ENCODE results near the gene TERC.
"Not testable (repeated sequence)": the region's sequence is repeated elsewhere in the genome, so short reads cannot be mapped to it uniquely, and the experiment has no call there.

The TERC gene

DNA sequence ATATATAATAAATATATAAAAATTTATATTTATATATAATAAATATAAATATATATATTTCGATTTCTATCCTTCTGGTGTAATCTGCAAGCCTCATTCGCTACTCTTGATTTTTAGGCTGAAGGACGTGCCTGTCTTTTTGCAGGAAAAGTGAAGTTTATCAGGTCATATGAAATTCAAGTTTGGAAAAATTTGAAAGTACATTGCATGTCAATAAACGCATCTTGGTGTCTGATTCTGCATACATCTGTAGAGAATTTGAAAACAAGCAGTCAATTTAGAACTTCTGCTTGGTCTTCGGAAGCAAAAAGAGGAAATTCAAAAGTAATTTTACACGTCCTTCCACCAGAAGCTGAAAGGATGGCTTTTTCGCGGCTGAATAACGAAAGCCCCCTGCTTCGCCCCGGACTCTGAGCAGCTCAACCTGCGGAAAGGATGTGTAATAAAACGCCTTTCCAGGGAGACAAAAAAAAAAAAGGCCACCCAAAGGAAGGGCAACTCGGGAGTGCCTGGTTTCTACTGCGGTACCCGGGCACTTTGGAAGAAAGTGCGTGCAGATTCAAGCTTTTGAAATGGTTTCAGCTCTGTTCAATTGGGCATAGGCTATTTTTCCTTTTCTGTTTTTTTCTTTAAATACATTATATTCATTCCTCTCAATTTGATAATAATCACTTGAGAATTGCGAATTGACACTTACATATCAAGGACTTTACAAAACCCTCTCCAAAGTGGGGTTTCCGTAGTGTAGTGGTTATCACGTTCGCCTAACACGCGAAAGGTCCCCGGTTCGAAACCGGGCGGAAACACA, 6.8 kb upstream of the TERC start:
- DNase-seq (ENCODE audit: low read depth in 1 of 2, low spot score in 1 of 2), result peak; percentile 28 to 39

DNA sequence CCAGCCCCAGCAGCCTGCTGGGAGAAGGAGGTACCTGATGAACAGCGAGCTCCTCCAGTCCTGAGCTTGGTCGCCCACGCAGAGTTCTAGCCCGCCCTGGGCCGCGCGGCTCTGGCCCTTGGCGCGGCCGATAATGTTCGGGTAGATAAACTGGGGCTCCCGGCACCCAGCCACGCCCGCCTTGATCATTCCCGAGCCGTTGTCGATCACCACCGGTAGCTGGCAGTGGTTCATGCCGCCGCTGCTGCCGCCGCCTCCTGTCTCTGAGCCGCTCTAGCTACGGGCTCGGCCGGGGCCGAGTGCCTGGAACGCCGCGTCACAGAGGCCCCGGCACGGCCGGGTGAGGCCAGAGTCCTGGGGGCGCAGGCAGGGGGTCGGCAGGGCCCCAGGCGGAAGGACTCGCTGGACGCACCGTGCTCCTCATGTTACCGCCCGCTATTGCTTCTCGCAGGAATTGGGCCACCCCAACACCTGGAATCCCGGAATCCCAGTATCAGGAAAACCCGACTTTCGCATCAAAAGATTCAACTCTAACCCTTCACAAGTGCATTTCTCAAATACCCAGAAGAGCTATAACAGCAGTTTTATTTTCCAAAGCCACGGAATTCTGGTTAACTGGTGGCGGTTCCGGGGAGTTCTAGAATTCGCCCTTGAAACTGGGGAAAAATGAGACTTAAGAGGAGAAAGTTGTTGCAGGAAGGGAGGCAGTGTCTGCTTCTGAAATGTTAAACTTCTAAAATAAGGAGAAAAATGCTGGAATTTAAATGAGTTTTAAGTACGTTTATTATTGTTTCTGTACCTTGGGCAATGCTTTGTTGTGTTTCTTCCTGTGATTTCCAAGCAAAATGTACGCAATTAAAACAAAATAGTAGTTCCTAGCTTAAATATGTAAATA, 4.7 kb upstream of the TERC start, which contains the start of gene ACTRT3:
ACTRT3 (minus strand) TSS at position 275 of the 895 bp plus-strand sequence; CDS start at position 234, 41 bp downstream.
- DNase-seq (ENCODE audit: low read depth in 1 of 2, low spot score in 1 of 2), result peak; percentile 34 to 42

DNA sequence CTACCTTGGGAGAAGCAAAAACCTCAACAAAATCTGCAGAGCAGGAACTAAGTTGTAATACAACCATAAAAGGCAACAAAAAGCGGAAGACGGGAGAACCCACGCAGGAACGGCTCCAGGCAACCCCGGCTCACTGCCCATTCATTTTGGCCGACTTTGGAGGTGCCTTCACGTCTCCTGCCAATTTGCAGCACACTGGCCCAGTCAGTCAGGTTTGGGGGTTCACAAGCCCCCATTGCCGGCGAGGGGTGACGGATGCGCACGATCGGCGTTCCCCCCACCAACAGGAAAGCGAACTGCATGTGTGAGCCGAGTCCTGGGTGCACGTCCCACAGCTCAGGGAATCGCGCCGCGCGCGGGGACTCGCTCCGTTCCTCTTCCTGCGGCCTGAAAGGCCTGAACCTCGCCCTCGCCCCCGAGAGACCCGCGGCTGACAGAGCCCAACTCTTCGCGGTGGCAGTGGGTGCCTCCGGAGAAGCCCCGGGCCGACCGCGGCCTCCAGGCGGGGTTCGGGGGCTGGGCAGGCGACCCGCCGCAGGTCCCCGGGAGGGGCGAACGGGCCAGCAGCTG, 463 bp downstream of the TERC start:
- peak; percentile 36 to 42 for DNase-seq (ENCODE audit: low read depth in 1 of 2, low spot score in 1 of 2)

DNA sequence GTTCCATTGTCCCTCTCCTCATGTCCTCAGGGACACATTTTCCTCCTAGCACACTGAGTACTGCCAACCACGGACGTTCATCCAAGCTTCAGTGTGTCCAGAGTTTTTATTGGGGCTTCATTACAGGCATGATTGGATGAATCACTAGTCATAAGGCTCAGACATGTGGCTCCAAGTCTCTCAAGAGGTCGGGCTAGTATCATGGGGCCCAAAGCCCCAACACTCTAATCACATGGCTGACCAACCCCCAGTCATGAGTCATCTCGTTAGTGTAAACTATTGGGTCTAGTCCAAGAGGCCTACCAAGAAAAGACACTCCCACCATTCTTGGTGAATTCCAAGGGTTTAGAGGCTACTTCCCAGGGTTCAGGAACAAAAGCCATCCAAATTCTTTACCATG, 4.4 kb downstream of the TERC start:
- no peak for DNase-seq (ENCODE audit: low read depth in 1 of 2, low spot score in 1 of 2)

DNA sequence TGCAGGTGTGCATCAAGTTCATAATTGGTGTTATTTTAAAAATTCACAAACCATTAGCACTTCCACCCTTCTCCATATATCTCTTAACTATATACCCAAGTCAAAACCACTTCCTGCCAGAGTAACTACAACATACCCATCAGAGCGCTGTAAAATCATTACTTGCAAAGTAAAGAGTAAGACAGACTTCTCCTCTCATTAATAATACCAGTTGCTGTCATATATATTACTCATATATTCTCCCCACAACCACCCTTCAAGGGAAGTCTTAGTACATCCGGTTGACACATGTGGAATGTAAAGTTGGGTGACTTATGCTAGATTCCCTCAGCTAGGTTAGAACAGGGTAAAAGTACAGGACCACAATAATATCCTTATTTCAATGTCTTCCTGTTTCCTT, 5.6 kb downstream of the TERC start:
- DNase-seq (ENCODE audit: low read depth in 1 of 2, low spot score in 1 of 2), result no peak

DNA sequence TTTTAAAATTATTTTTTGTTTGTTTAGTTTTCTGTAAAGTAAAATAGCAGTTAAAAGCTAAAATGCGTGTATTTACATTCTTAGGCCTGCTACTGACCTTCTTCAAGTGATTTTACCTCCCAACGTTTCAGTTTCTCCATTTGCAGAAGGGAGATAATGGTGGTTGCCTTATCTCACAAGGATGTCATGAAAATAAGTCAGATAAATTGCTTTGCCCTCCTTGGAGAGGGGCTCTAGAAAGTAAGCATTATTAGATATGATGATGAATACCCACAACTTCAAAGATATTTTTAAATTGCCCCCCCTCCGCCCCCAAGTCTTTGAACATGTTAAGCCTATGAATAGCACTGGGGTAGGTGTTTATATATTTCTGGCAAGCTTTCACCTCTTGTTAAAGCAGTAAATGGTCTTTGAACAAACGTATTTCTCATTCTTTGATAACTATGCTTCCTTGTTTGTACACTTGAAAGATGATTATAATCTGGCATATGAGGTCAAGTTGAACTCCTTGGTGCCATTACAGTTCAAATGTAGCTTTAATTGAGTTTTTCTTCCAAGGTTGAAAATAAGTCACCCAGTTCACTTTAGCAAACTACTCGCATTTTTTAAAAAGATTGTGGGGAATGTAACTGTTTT, 6.4 kb downstream of the TERC start:
- no peak for DNase-seq (ENCODE audit: low read depth in 1 of 2, low spot score in 1 of 2)

DNA sequence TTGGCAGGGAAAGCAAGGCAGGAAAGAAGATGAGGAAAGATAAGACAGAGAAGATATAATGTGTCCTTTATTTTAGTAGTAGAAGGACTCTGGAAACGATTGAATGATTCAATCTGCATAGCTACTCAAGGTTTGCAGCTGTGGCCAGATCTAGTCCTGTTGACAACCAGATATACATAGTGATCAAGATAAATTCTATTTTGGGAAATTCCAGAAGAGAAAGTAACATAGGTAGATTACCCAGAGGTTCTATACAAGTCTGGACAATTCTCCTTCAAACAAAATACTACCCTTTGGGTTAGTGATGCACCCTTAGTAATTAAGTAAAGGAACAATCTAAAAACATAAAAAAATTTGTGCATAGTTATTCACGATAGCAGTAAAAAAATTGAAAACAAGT, 9.4 kb downstream of the TERC start:
- no peak for DNase-seq (ENCODE audit: low read depth in 1 of 2, low spot score in 1 of 2)

DNA sequence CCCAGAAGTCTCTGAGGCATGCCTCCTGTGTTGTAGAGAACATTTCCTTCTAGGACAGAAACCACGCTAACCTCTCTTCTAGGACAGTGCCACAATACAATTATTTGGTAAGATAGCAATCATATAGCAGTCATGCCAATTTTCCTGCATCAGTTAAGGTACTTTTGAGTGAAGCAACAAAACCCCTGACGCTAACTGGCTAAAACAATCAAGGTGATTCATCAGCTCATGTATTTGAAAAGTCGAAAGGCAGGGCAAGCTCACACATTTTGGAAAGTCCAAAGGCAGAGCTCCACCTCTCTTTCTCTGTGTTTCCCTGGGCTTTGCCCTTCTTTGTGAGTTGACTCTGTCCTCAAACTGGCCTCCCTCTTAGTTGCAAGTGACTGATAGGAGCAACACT, 10.1 kb downstream of the TERC start:
- no peak for DNase-seq (ENCODE audit: low read depth in 1 of 2, low spot score in 1 of 2)

DNA sequence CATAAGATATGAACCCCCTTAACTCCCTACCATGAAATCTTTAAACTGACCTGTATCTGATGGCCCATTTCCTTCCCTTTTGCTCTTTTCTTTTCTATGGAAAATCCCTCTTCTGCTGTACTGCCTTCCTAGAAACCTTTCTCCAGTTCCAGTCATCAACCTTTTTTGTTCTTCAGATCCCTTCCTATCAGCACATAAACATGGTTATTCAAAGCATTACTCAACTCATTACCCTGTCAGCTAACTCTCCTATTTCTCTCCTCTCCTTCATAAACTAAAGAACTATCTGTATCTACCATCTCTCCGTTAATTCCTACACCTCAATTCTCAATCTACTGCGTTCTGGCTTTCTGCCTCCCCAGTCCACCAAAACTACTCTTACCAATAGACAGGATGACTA, 13.0 kb downstream of the TERC start:
- no peak for DNase-seq (ENCODE audit: low read depth in 1 of 2, low spot score in 1 of 2)

DNA sequence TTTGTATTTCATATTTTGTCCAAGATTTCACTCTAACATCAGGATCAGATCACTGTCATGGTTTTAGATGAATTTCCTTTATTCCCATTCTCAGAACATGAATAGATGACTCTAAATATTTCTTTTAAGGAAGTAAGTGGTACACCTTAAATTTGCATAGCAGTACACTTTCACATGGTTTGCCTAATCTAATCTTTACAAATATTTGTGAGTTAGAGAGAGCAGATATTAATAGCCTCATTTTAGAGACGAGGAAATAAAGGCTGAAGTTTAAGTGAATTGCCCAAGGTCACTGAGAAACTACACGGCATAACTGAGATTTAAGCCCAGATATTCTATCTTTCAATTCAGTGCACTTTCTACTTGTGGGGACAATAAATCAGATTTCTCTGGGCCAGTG, 14.2 kb downstream of the TERC start:
- no peak for DNase-seq (ENCODE audit: low read depth in 1 of 2, low spot score in 1 of 2)

DNA sequence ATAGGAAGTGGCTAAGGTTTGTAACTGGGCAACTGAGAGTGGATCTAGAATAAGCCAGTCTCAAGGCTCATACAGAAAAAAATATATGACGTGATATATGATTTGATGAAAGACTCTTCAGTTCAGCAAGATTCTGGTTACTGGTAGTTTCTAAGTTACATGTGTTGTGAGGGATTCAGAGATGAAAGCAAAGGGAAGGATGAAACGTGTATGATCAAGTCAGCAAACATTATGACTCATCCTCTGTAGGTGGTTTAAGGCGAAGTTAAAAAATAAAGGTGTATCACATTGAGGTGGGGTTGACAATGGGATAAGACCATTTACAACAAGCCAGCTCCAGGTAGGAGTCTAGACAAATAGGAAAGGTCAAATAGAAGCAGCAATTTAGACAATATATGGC, 16.2 kb downstream of the TERC start:
- DNase-seq (ENCODE audit: low read depth in 1 of 2, low spot score in 1 of 2), result no peak

DNA sequence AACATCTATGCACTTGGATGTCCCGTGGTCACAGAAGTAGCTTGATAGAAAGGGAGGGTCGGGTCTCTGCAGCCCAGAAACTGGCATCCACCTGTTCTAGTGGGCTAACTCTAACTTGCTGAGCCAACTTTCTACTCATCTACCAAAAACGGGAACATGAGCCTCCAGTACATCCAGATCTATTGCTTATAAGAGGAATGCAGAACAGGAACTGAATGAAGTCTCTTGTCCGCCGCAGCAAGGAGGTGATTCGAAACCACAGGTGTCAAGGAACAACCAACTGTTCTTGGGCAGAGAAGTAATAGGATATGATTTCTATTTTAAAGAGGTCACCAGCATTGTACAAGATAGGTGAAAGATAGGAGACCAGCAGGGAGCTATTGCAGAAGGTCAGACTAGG, 17.9 kb downstream of the TERC start:
- DNase-seq (ENCODE audit: low read depth in 1 of 2, low spot score in 1 of 2), result no peak

DNA sequence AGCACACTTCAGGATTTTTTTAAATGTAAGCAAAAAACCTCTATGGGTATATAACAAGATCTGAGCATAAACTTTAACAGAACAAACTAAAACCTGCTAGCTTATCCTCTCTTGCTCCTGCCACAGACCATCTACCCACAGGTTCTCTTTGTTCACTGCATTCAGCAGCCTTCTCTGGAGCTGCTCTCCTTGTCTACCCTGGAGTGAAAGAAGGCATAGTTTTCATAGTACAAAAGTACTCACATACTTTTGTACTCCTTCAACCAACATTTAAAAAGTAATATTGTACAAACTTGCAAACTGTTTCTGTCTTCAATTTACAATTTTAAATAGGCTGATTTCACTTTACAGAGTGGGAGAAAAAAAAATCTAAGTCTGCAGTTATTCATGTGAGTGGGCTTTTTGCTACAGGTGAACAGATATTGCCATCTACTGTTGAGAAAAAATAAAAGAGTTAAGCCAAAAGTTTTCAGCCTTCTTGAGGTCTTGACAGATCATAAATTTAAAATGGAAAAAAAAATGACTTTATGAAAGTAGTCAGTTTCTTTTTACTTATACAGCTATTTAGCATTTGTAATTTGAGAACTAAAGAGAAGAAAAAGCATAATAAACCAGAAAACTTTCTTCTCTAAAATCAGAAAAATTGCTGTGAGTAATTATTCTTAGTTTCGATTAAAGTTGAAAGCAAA, 20.4 kb downstream of the TERC start:
- no peak for DNase-seq (ENCODE audit: low read depth in 1 of 2, low spot score in 1 of 2)

DNA sequence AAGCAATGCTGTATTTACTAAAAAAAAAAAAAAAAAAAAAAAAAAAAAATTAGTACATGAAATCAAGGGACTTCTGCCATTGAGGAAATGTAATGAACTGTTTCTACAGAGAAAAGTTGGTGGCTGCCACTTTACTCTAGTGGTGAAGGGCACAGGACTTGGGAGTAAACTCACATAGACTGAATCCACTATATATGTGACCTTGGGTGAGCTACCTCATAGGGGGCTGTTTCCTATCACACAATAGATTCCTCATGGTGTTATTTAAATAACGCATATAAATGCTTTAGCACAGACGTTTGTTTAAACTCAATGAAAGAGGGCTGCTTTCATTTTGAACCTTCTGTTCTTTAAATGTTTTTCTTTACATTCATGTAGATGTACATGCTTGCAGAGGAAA, 25.8 kb downstream of the TERC start:
- no peak for DNase-seq (ENCODE audit: low read depth in 1 of 2, low spot score in 1 of 2)

DNA sequence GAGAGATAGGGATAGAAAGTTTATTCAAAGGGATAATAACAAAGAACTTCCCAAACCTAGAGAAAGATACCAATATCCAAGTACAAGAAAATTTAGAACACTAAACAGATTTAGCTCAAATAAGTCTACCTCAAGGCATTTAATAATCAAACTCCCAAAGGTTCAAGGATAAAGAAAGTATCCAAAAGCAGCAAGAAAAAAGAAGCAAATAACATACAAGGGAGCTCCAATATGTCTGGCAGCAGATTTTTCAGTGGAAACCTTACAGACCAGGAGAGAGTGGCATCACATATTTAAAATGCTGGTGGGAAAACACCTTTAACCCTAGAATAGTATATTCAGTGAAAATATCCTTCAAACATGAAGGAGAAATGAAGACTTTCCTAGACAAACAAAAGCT, 33.0 kb downstream of the TERC start:
- DNase-seq (ENCODE audit: low read depth in 1 of 2, low spot score in 1 of 2), result not testable (repeated sequence)

DNA sequence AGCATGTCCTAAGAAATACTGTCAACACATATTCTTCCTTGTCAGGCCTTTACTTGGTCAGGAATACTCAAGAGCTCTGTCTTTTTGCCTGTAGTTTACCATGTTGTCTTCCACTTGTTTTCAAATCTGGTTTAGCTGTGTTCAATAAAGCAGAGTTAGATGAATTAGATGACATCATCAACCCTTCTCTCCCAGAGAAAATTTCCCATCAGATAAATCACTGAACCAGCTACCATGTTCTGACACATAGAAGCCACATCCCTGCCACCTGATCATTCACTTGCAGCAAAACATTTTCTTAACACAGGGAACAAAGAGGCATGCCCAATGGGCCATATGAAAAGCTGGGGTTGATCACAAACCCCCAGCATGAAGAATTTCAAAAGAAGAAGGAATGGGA, 42.1 kb downstream of the TERC start:
- no peak for DNase-seq (ENCODE audit: low read depth in 1 of 2, low spot score in 1 of 2)

DNA sequence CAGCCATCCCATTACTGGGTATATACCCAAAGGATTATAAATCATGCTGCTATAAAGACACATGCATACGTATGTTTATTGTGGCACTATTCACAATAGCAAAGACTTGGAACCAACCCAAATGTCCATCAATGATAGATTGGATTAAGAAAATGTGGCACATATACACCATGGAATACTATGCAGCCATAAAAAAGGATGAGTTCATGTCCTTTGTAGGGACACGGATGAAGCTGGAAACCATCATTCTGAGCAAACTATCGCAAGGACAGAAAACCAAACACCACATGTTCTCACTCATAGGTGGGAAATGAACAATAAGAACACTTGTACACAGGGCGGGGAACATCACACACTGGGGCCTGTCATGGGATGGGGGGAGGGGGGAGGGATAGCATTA, 46.4 kb downstream of the TERC start:
- DNase-seq (ENCODE audit: low read depth in 1 of 2, low spot score in 1 of 2), result not testable (repeated sequence)

All from stimulated activated CD4-positive, alpha-beta T cell treated with anti-CD3 and anti-CD28 coated beads, Interleukin-15, amount 100 ng/mL, for 1 hour (primary cell).